ENCODE measurements around the gene SNX14.

DNA sequence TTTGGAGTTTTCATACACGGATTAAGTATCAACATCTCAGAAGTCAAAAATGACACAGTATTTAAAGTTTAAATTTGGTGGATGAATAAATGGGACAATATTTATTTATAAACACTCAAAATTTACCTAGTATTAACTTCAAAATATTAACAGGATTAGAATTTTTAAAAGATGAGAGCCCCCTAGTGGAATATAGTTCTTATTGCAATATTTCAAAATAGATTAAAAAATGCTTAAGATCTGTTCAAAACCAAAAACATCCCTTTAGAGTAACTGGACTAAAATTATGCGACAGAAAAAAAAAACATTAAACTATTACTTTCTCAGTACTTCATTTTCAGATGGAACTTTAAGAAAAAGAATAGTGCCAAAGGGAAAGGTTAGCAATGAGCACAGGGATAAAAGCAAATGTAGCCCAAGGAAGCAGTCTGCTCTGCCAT, 56.6 kb downstream of the SNX14 start:
- no peak for TF ChIP-seq HDAC2 (IDR thresholded peaks at IDR 0.05; ENCODE audit: borderline replicate concordance in 1 of 2, low read depth in 2 of 2, low read length in 2 of 2)
- TF ChIP-seq POLR2A (IDR thresholded peaks at IDR 0.05; ENCODE audit: control extremely low read depth in 1 of 2, low read depth in 2 of 2, low read length in 2 of 2): no peak

Data from H1 (cell line).